Lower leg skin (tissue), 3 donors: ENCODE measurements around the gene POMT2.

Experiments
- POLR2A ChIP-seq, 2 donors: fragments of 450-650 bp; IDR thresholded peaks; one replicate each; pipeline ENCODE4 v1.6.1; 2016 to 2017; ENCODE audit warnings: antibody characterized with exemption in 2 of 2, mild to moderate bottlenecking in 1 of 2, moderate library complexity in 1 of 2
- TF ChIP-seq, protein P1 (sequence below), 3 donors: fragments of 450-650 bp; IDR thresholded peaks; one replicate each; pipeline ENCODE4 v1.5.1; 2016; ENCODE audit warnings: antibody characterized with exemption in 3 of 3, mild to moderate bottlenecking in 3 of 3, moderate library complexity in 2 of 3

DNA sequence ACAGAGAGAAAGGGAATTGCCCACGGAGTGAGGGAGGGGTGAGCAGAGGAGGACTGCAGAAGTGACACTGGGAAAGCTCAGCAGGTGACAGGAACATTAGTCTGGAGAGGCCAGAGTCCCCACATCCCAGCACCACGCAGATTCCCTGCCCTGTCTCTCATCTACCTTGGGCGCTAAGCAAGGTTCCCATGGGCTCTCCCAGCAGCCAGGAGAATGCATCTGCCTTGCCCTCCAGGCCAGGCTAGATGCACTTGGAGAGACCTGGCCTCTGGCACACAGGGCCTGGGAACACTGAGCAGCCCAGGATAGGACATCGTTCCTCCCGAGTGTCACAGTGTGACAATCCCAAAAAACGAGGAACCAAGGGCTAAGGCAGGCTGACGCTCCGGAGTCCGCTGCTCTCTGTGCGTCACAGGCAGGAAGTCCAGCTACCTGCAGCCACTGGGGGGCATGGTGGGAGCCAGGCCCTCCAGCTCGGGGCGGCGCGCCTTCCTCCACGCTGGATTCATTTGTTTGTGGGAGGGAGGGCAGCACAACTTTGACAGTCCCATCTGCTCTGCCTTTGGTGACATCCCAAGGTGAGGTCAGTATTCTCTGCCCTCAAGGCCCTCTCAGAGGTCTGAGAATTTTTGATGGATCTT lies 44.3 kb downstream of the POMT2 start:
- TF ChIP-seq, protein P1, sequence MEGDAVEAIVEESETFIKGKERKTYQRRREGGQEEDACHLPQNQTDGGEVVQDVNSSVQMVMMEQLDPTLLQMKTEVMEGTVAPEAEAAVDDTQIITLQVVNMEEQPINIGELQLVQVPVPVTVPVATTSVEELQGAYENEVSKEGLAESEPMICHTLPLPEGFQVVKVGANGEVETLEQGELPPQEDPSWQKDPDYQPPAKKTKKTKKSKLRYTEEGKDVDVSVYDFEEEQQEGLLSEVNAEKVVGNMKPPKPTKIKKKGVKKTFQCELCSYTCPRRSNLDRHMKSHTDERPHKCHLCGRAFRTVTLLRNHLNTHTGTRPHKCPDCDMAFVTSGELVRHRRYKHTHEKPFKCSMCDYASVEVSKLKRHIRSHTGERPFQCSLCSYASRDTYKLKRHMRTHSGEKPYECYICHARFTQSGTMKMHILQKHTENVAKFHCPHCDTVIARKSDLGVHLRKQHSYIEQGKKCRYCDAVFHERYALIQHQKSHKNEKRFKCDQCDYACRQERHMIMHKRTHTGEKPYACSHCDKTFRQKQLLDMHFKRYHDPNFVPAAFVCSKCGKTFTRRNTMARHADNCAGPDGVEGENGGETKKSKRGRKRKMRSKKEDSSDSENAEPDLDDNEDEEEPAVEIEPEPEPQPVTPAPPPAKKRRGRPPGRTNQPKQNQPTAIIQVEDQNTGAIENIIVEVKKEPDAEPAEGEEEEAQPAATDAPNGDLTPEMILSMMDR (IDR thresholded peaks at IDR 0.05), result no peak
- no peak for TF ChIP-seq POLR2A (IDR thresholded peaks at IDR 0.05)
